ENCODE results near the gene RSRC1. TPM values are rescaled to one million over a fixed set of nuclear protein-coding genes. Genes with fewer than 3 reads are reported as not detected.

Gene RSRC1
- total and polyA plus RNA-seq, 2 of the 13 experiments (the other 11 are each of a cell fraction or from before 2014, with no cell fraction given) = 4.9 to 63.0 TPM

DNA sequence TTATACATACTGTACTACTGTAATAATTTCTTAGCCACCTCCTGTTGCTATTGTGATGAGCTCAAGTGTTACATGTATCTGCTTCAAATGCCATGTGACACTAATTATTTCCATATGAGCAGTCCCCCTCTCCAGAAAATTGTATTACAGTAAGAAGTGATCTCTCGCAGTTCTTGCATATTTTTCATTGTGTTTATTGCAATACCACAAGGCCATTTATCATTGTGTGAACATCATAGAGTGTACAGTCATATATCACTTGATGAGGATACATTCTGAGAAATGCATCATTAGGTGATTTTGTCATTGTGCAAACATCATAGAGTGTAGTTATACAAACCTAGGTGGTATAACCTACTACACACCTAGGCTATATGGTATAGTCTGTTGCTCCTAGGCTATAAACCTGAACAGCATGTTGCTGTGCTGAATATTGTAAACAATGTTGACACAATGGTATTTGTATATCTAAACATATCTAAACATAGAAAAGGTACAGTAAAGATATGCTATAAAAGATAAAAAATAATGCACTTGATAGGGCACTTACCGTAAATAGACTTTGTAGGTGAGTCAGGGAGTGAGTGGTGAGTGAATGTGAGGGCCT lies 271.5 kb downstream of the RSRC1 start:
- ATAC-seq (no peak), FAIRE-seq (no peak), DNase-seq (ENCODE audit: low spot score) (no peak)
- no peak overlapping the region for H3K4me2 ChIP-seq (ENCODE audit: low read depth, low read length)
- H3K79me2 ChIP-seq (ENCODE audit: insufficient read depth, low read length) = no peaks in the 10 kb centered on the region
- H3K9me3 ChIP-seq (ENCODE audit: low read length) = no peaks in the 10 kb centered on the region
- in situ Hi-C loops (cut with HindIII; ENCODE audit: extremely low pct_ligation_motif_present, low pct_unique_long_range_greater_than_20kb) (no loop called here), intact Hi-C loops (cut with micrococcal nuclease; ENCODE audit: unreplicated experiment) (no loop called here)
- H4K20me1 ChIP-seq (ENCODE audit: insufficient read depth, low read length) = no peaks in the 10 kb centered on the region
- TF ChIP-seq NR2F1 (CRISPR knock-in tag; IDR thresholded peaks at IDR 0.05) (no peak), SMC3 (IDR thresholded peaks at IDR 0.05; ENCODE audit: low read length) (no peak), ARHGAP35 (CRISPR knock-in tag; IDR thresholded peaks at IDR 0.05; ENCODE audit: borderline replicate concordance) (no peak), ZMYM4 (CRISPR knock-in tag; IDR thresholded peaks at IDR 0.05) (no peak), ZNF136 (CRISPR knock-in tag; IDR thresholded peaks at IDR 0.05; ENCODE audit: low read depth) (no peak), HOXA9 (CRISPR knock-in tag; IDR thresholded peaks at IDR 0.05; ENCODE audit: borderline replicate concordance) (no peak), ZXDC (CRISPR knock-in tag; IDR thresholded peaks at IDR 0.05) (no peak), STAT5B (CRISPR knock-in tag; IDR thresholded peaks at IDR 0.05) (no peak), DZIP1 (CRISPR knock-in tag; IDR thresholded peaks at IDR 0.05) (no peak), ZBTB7A (CRISPR knock-in tag; IDR thresholded peaks at IDR 0.05) (no peak), CBX5 (CRISPR knock-in tag; IDR thresholded peaks at IDR 0.05; ENCODE audit: borderline replicate concordance) (no peak)
- TF ChIP-seq, protein P1, sequence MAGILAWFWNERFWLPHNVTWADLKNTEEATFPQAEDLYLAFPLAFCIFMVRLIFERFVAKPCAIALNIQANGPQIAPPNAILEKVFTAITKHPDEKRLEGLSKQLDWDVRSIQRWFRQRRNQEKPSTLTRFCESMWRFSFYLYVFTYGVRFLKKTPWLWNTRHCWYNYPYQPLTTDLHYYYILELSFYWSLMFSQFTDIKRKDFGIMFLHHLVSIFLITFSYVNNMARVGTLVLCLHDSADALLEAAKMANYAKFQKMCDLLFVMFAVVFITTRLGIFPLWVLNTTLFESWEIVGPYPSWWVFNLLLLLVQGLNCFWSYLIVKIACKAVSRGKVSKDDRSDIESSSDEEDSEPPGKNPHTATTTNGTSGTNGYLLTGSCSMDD (CRISPR knock-in tag; IDR thresholded peaks at IDR 0.05) = no peak
- CTCF ChIA-PET (ENCODE audit: low intra/inter-chr PET ratio, low total read pairs) = no interaction called here
- POLR2A ChIA-PET = no interaction called here
- BruUV-seq (replicated peaks) = no TSS peak
- no peaks in the 10 kb centered on the region for H3K36me3 ChIP-seq (replicated peaks in 1 of 2; ENCODE audit: control insufficient read depth in 1 of 2, insufficient read depth in 2 of 2, low read length in 2 of 2)
- H3K4me3 ChIP-seq (replicated peaks in 1 of 3; ENCODE audit: insufficient read depth in 1 of 3, low read depth in 2 of 3, low read length in 3 of 3) = no peak overlapping the region
- H3K27me3 ChIP-seq (ENCODE audit: control insufficient read depth in 1 of 2, insufficient read depth in 2 of 2, low read length in 2 of 2) = no peaks in the 10 kb centered on the region
- WGBS (ENCODE audit: low lambda C conversion rate) = 100% methylated on average over 2 of the region's 2 CpGs
- H3K27ac ChIP-seq (ENCODE audit: extremely low read length, insufficient read depth, low read length) = no peak overlapping the region
- no peak overlapping the region for H3K9ac ChIP-seq (ENCODE audit: insufficient read depth, low read depth, low read length)
- H2AFZ ChIP-seq (ENCODE audit: low read length) = no peak overlapping the region
- H3K4me1 ChIP-seq (ENCODE audit: insufficient read depth, low read length) = no peaks in the 10 kb centered on the region

Data from HepG2 (cell line).